Activated CD4-positive, CD25-positive, alpha-beta regulatory T cell treated with anti-CD3 and anti-CD28 coated beads, Interleukin-2, amount 50 U/mL, for 72 hours (primary cell): ENCODE measurements around the gene FBXL2.
"Not testable (repeated sequence)": the region's sequence is repeated elsewhere in the genome, so short reads cannot be mapped to it uniquely, and the experiment has no call there.

Experiments used
- DNase-seq: peaks from one replicate; pipeline ENCODE4 v3.0.0; 2021

The FBXL2 gene

GRCh38 chr3:33317963-33318709 is 40.9 kb downstream of the FBXL2 start:
- DNase-seq: no peak

DNA sequence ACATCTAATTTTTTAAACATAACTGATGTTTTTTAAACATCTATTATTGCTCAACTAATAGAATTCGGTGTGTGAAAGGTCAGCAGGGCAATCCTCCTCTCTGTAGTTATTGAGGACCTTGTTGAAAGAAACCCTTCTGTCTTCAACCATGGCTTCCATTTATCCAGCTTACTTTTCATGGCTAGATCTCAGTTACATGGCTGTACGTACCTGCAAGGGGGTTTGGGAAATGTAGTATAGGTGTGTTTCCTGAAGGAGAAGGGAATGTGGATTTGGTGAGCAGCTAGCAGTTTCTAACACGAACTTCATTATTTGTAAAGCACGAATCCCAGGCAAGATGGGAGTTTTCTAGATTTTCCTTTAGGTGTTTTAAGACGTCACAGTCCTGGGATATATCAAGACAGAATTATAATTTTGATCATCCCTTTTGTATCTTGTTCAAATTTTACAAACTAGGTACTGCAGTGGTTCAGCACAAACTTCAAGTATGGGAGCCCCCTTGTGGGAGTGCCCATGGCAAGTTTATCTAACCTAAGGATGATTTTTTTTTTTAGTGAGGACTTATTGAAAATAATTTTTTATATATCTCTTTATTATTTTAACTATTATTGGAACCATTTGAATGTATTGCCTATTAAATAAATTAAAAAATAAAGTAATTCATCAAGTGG is 41.6 kb downstream of the FBXL2 start:
- no peak for DNase-seq

DNA sequence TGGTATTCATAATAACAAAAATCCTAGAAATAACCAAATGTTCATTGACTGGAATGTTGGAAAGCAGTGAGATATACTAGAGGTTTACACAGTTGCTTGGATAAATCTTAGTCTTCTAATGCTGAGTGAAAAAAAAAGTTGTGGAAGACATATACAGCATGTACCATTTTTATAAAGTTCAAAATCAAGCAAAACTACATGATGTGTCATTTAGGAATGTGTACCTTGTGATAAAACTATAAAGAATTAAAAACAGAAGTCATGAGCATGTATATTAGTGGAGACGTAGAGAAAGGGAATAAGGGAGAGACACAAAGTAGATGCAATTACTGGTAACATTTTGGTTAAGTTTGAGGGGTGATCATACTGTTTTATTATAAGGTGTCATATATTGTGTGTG is 45.2 kb downstream of the FBXL2 start:
- no peak for DNase-seq

- DNase-seq: no peak
Measured at GRCh38 chr3:33331414-33331813, 54.2 kb downstream of the FBXL2 start.

GRCh38 chr3:33334364-33334763 is 57.1 kb downstream of the FBXL2 start:
- DNase-seq: no peak

DNA sequence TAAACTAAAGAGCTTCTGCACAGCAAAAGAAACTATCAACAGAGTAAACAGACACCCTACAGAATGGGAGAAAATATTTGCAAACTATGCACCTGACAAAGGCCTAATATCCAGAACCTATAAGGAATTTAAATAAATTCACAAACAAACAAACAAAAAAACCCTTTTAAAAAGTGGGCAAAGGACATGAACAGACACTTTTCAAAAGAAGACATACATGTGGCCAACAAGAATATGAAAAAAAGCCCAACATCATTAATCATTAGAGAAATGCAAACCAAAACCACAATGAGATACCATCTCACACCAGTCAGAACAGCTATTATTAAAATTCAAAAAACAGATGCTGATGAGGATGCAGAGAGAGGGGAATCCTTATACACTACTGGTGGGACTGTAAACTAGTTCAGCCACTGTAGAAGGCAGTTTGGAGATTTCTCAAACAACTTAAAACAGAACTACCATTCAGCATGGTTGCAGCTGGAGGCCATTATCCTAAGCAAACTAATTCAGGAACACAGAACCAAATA is 61.8 kb downstream of the FBXL2 start:
- not testable (repeated sequence) for DNase-seq

GRCh38 chr3:33339758-33340157 is 62.5 kb downstream of the FBXL2 start:
- DNase-seq: no peak

DNA sequence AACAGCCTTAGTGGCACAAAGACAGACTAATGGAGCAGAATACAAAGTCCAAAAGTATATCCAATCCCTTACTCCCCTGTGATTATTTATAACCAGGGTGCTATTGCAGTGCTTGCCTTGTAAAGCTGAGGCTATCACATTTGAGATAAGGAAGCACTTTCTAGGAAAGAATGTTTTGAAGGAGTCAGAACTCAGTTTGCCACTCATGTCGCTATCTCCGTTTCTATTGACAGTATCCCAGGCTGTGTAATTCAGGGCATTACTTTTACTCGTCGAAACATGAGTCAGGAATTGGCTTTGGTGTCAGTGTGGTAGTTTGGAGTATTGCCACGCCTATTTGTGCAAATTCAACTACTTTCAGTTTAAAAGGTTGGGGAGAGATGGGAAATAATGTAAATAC is 78.4 kb downstream of the FBXL2 start:
- no peak for DNase-seq

- no peak for DNase-seq
Measured at GRCh38 chr3:33358172-33358781, 81.0 kb downstream of the FBXL2 start.

GRCh38 chr3:33360136-33360825 is 83.0 kb downstream of the FBXL2 start:
- no peak for DNase-seq

GRCh38 chr3:33363113-33363800 is 86.0 kb downstream of the FBXL2 start:
- DNase-seq: no peak

DNA sequence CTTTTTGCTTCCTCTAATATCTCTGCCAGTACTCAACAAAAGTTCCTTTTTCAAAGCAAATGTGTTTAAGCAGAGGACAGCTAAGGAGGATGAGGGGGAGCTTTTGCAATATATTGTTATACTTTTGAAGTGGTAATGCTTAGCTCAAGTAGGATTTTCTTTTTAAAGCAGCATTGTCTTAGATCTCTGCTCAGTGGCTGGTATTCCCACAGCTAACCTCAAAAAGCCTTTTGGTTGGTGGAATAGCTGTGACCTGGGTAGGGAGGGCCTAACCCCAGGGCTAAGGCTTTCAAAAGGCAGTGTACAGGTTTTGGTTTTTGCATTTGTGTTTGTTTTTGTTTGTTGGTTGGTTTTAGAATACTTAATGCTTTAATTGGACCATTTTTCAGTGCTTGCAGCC is 86.8 kb downstream of the FBXL2 start:
- no peak for DNase-seq

DNA sequence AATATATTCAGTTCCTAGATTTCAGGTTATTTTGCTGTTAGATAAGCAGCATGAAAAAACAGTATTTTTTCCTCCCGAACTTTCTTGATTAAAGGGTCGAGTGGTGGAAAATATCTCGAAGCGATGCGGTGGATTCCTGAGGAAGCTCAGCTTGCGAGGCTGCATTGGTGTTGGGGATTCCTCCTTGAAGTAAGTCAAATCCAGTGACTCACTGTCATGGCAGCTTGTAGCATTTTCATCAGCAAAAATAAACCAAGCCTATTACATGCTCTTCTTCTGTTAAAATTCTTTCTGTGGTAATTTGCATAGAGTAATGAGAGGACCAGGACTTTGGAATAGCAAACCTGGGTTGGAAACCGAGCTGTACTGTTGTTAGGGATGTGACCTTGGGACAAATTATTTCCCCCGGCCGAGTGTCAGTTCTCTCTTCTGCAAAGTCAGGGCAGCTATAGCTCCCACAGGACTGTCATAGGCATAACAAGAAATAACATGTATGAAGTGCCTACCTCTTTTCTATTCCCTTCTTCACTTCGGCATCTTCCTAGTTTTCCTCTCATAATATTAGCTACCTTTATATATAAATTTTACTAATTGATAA is 87.4 kb downstream of the FBXL2 start:
- no peak for DNase-seq

DNA sequence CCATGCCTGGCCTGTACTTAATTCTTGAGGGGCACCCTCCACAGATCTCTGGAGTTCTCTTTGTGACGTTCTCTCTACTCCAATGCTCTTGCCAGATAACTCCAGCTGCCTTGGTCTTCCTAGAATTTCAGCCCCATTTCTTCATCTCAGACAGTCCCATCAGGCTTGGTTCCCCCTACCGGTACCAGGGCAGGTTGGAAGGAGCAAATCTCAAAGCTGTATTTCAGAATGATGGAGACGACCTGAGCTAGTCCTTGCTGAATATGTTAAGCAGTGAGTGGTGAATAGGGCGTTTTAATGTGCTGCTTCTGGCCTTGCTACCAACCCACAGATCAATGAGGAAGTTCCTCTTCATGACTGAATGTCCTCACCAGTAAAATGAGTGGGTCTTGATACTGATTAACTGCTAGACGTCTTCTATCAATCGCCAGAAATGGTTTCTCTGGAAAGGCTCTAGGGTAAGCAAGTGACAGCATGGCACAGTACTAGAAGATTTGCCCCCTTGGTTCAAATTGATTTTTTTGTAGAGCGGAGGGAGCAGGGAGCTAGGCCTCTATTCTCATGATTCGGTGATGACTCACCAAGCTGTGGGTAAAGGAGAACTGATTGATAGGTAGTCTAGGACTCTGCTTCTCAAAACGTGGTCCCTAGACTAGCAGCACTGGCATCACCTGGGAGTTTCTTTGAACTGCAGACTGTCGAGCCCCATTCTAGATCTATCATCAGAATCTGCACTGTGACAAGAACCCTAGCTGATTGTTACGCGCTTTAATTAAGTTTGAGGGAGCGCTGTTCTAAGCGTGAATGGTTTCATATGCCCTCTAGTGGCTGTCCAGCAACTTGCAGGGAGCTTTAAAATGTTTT is 95.2 kb downstream of the FBXL2 start:
- peak; percentile 47 for DNase-seq

GRCh38 chr3:33373082-33373437 is 95.8 kb downstream of the FBXL2 start:
- DNase-seq: no peak

DNA sequence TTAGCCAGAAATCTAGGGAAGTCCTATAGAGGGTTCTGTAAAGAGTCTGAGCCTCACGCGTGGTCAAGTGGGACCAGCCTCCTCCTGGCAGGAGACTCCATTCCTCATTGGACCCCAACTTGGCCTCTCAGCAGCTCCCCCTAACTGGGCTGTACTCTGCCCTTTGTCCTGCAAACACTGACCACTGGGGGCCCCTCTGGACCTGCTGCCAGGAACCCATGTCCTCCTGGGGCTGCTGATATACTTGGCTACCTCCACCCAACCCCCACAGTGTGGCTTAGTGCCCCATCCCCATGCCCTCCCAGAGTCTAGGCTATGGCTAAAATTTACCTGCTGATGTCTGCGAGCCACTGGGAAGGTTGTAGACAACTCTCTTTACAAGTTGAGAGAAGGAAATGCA is 100.2 kb downstream of the FBXL2 start:
- no peak for DNase-seq

DNA sequence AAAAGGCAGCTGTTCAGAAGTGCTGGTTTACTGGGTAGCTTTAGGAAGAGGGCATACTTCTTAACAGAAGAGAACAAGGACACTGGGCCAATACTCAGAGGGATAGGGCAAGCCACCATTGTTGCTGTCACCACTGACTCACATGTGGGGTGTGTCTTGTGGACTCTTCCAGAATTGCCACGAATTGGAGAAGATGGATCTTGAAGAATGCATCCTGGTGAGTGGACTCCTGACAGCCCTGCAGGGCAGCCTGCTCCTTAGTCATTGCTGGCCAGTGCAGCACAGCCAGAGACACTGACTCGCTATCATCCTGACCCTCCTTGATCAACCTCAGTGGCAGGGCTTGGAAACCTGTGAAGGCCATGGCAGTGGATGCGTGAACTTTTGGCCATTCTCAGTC is 100.7 kb downstream of the FBXL2 start:
- no peak for DNase-seq

DNA sequence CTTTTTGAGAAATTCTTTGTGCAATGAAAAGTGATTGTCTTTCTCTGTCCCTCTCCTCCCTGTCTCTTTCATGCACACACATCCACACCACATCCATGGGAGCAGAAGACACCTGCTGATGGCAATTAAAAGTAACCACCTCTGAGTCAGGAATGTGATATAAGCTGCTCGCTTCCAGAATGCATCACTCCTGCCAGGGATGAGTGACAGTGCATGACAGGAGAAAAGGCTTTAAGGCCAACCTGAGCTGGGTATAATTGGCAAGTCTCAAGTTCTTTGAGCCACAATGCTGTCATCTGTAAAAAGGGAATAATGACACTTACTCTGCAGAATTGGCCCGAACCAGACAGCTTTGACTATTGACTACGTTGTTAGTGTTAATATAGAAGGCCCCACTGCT is 103.4 kb downstream of the FBXL2 start:
- DNase-seq: no peak

GRCh38 chr3:33383951-33384350 is 106.7 kb downstream of the FBXL2 start:
- no peak for DNase-seq

DNA sequence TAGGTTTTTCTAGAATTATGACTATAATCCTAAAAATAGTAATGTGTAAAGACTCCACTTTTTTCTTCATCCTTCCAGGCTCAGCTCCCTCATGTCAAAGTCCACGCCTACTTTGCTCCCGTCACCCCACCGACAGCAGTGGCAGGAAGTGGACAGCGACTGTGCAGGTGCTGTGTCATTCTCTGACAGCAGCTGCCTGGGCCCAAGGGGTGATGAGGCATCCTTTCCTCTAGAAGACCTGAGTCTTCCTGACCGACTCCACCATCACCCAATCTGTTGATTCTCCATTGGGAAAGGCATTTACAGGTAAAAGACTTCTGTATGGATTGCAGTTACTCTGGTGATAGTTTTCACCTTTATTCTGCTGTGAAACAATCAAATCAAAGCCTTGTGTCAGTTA is 108.2 kb downstream of the FBXL2 start:
- peak; percentile 58 for DNase-seq

DNA sequence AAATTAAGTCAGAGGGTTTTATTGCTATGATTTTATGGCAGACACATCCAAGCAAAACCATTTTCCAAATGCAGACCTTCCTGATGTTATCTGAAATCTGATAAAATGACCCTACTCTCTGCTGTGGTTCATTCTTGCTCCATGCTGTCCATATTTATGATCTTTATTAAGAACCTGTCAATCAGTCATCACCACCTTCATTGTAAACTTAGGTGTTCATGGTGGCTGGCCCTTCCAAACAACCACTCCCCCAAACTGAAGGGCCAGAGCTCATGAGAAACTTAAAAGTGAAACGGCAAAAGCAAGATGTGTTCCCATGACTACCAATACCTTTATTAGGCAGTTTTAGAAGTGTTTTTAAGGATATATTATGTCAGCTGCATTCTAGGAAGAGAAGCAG is 109.4 kb downstream of the FBXL2 start:
- DNase-seq: no peak
